ENCODE measurements around the gene SLC44A1. TPM values are rescaled to one million over a fixed set of nuclear protein-coding genes. Genes with fewer than 3 reads are reported as not detected.

Gene SLC44A1
- total RNA-seq, 1 donor from 2014 or later: 54.1 TPM

DNA sequence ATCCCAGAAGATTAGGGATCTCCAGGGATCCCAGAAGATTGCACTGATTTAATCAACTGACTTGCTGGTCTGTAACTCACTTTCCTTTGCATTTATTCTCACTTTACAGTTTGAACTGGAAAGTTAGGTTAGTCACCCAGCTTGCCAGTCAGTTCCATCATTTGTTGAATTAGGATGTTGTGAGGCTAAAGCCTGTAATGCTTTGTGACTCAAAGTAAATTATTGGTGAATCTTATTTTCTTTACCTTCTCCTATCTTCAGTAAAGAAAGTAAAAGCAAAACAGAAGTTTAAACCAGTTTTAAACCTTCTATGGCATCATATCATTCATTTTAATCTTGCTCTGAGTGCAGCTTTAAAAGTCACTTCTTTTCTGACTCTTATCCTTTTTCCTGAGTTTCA is 85.8 kb downstream of the SLC44A1 start:
- DNase-seq (ENCODE audit: low spot score) (no peak), ATAC-seq (no peak)

DNA sequence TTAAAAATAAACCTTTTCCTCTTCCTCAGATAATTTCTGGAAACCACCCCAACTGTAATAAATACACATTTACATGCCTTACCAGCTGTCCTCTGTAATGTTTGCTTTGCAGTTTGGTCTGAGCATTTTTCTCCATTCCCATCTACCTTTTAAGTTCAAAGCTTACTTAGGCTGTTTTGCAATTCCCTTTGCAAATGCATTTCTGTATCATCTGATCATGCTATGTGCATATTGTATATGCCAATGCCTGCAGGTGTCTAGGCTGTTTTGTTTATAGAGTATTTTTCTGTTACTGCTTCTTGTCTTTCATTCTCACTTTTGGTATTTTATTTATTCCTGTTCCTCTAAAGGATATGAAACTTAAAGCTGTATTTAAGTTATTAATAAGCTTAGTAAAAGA is 86.3 kb downstream of the SLC44A1 start:
- ATAC-seq (peak; percentile 52), DNase-seq (ENCODE audit: low spot score) (no peak)

DNA sequence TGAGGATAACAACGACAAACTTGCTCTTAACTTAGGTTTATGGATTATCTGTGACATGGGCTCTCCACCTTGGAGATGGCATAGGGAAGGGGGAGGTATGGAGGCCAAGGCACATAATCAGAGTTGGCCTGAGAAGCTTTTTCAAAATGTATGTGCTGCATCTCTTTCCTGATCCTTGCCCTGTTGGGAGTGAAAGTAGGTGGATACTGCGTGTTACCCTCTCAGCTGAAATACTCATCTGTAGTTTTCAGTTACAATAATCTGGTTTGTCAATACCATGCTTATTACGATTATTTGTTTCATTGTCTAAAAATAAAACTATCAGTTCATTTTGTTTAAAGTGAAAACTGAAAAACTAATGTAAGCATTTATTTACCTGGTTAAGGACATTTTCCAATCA is 86.7 kb downstream of the SLC44A1 start:
- ATAC-seq (no peak), DNase-seq (ENCODE audit: low spot score) (no peak)

DNA sequence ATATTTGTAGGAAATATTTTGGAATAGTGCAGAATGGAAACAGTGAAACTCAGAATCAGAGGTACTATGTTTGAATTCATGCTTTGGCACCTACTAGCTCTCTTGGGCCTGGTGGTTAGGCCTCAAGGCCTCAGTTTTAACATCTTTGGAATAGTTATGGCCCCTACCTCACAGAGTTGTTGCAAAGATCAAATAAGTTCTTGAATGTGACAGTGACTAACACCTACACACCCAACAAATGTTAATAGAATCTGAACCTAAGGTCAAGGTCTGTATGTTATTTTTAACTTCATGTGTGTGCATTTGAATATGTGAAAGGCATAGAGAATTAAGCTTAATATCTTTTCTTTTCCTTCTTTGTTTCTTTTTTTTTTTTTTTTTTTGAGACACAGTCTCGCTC is 87.3 kb downstream of the SLC44A1 start:
- peak; percentile 37 for ATAC-seq
- DNase-seq (ENCODE audit: low spot score): no peak

DNA sequence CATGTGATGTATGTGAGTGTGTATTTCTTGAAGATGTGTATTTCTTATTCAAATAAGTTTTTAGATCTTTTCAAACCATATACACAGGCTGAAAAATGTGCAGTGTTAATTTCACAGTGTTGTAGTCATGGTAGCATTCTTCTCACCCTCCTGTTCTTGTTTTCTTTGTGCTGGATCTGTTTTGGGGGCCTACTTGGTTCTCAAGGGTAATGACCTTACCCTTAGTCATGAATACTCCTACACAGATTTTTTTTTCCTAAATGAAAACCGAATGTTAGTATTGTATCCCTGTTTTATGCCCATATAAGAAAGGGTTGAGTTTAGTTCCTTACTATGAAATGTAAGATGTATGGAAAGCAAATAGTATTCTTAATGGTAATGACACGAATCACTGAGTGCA is 88.0 kb downstream of the SLC44A1 start:
- ATAC-seq (no peak), DNase-seq (ENCODE audit: low spot score) (no peak)

DNA sequence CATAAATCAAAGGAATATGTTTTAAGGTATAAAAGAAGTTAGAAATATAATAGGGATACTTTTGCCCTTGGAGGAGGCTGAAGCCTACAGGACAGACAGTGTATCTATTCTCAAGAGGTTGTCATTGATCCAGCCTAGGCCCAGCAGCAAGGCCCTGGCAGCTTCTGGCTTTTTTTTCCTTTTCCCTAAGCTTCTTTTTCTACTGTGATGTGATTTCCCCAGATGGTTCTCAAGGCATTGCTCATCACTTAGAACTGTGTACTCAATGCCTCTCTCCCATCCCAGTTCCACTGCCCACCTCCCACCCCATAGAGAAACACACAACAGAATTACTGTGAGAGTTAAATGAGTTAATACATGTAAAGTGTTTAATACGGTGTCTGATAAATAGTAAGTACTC is 88.6 kb downstream of the SLC44A1 start:
- DNase-seq (ENCODE audit: low spot score) (no peak), ATAC-seq (no peak)

DNA sequence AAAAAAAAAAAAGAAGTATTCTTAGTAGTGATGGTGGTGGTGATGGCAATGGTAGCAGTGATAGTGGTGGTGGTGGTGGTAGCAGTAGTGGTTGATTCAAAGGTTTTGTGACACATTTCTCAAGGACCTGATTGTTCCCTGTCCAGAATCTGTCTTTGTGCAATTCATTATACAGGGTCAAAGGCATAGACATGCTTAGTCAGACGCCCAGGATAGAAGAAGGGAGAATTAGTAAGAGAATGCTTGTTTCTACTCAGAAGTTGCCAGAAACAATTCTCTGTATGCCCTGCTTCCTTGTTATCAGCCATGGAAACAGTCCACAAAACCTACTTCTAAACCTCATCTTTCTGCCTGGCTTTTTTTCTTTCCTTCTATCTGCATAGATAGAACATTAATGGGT is 89.4 kb downstream of the SLC44A1 start:
- DNase-seq (ENCODE audit: low spot score) (no peak), ATAC-seq (no peak)

DNA sequence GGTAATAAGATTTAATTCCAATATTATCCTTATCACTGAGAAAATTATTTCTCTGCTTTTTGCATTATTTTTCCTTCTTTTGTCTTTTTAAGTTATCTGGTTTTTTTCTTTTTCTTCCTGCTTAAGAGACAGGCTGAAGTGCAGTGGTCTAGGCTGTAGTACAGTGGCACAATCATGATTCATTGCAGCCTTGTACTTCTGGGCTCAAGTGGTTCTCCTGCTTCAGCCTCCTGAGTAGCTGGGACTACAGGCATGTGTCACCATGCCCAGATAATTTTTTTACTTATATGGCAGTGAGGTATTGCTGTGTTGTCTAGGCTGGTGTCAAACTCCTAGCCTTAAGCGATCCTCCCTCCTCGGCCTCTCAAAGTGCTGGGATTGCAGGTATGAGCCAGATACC is 93.9 kb downstream of the SLC44A1 start:
- no peak for DNase-seq (ENCODE audit: low spot score)
- ATAC-seq: no peak

DNA sequence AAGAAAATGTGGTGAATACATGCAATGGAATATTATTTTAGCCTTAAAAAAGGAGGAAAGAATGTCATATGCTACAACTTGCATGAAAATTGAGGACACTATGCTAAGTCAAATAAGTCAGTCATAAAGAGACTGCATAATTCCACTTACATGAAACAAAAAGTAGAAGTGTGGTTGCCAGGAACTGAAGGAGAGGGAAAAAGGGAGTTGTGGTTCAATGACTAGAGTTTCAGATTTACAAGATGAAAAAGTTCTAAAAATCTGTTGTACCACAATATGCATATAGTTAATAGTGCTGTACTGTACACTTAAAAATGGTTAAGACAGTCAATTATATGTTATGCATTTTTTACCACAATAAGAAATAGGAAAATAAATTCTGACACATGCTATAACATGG is 95.4 kb downstream of the SLC44A1 start:
- ATAC-seq (no peak), DNase-seq (ENCODE audit: low spot score) (no peak)

DNA sequence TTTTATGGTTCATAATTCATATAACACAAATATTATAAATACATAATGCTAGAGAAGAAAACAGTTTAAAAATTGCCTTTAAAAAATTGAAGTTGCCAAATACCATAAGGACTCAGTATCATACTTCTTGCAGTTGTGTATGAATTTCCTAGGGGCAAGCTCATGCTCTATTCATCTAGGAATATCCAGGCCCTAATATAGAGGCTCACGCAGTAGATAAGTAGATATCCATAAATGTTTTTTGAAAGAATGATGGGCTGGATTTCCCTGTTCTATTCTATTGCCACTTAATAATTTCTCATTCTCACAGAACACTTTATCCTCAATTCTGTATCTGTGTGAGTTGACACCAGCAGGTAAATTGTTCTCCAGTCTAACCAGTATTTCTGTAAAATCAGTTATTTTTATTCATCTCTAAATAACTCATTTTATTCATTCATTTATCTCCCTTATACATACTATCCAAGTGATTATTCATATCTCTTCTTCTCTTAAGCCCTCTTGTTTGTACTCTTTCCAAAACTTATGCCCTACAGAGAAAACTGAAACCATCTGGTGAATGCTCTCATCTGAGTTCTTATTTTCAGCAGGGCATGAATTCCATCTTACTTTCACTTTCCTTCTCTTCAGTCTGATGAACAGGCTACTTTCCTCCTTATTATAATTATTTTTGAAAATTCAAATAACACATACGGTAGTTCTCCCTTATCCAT is 97.1 kb downstream of the SLC44A1 start:
- peak; percentile 58 for ATAC-seq
- DNase-seq (ENCODE audit: low spot score): no peak

DNA sequence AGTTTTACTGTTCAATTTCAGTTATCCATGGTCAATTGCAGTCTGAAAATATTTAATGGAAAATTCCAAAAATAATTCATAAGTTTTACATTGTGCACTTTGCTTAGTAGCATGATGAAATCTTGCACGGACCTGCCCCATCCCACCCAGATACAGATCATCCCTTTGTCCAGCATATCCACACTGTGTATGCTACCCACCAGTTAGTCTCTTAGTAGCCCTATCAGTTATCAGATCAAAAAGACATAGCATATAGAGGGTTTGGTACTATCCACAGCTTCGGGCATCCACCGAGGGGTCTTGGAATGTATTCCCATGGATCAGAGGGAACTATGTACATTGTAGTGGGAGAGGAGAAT is 97.7 kb downstream of the SLC44A1 start:
- ATAC-seq: peak; percentile 9
- DNase-seq (ENCODE audit: low spot score): no peak

DNA sequence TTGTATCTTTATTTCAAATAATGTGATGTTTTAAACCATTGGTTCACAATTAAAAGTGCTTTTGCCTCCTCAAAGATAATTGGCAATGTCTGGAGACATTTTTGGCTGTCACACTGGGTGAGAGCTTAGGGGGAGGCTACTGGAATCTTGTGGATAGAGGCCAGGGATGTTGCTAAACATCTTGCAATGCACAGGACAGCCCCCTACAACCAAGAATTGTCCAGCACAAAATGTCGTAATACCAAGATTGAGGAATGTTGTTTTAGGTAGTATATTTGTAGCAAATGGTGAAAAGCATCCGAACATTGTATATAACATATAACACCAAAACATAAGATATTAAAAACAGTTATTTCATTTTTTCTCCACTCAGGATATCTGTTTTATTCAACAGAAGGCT is 99.8 kb downstream of the SLC44A1 start:
- DNase-seq (ENCODE audit: low spot score) (no peak), ATAC-seq (no peak)

DNA sequence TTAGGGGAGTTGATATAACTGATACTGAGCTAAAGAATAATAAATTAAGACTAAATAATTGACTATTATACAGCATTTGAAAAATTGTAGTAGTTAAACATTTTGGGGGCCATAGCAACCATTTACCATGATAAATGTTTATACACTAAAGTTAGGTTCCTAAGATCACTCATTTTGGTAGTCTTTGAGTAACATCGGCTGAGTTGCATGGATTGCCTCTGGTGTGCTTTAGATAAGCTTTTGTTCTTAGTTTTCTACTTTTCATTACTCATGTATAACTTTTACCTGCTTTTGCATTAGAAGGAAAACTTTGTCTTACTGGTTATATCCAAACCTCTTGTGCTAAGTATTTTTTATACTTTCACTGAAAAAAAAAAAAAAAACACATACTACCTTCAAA is 101.2 kb downstream of the SLC44A1 start:
- ATAC-seq: no peak
- DNase-seq (ENCODE audit: low spot score): no peak

DNA sequence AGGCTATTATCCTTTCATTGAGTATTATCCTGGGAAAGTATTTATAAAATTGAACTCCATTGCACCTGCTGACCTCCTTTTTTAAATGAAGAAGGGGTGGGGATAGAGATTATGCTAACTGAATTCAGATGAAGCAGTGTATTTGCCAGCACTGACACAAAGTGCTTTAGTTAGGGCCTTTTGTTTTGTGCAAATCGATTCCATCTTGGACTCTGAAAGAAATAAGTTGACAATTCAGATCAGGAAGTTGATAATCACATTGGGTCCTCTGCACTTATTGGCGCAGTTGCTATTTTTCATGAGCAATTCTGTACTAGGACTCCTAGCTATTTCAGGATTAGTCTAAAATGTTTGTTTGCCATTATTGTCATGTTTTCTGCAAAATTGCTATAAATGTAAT is 101.8 kb downstream of the SLC44A1 start:
- ATAC-seq (peak; percentile 90), DNase-seq (ENCODE audit: low spot score) (no peak)

DNA sequence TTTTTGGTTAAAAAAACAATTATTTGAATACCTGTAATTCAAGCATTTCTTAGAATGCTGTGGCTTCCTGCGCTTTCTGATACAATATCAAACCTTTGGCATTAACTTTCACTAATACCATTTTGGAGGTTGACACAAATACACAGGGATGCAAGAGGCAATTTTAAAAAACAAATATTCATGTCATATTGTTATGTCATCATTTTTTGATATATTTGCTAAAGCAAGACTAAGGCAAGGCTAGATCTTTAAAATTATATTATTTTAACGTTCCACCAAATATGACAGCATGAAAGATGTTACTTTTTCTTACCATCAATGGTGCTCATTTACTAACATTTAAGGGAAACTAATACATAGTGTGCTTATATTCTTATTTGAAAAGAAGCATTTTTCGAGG is 110.0 kb downstream of the SLC44A1 start:
- ATAC-seq: no peak

DNA sequence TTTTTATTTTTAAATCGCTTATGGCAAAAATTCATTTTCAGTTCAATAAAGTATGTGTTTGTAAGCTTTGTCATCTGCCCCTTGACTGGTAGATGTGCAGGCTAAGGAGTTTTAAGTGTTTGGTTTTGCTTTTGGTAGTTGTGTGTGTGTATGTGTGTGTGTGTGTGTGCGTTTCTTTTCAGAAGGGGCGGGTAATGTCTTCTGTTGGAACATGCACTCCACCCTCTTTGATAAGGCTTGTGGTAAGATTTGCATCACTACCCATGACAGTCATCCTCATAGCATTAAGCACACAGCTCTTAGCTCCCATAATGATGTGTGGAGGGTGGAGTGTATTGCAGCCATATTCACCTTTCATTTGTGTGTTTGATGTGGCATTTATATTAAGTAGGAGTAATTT is 111.3 kb downstream of the SLC44A1 start:
- ATAC-seq: no peak

More for the DNA sequence above, 110.0 kb downstream of the SLC44A1 start:
- DNase-seq (ENCODE audit: low spot score): no peak

DNA sequence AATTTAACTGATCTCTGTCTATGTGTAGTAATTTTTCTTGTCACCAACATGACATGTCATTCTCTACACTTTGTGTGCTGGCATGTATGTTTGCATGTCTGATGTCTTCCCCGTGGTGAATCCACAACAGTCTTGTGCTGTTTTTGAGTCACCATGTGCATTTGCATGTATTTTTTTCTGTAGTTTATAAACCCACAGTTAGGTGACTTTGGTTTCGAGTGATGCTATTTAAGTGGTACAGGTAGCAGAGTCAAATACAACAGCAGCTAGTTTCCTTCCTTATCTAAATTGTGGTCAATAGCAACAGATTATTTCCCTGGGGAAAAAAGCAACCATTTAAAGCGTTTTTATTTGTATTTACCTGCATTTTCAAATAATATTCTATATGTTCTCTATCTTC is 113.5 kb downstream of the SLC44A1 start:
- ATAC-seq (no peak), DNase-seq (ENCODE audit: low spot score) (no peak)

More for the DNA sequence above, 111.3 kb downstream of the SLC44A1 start:
- DNase-seq (ENCODE audit: low spot score): no peak

DNA sequence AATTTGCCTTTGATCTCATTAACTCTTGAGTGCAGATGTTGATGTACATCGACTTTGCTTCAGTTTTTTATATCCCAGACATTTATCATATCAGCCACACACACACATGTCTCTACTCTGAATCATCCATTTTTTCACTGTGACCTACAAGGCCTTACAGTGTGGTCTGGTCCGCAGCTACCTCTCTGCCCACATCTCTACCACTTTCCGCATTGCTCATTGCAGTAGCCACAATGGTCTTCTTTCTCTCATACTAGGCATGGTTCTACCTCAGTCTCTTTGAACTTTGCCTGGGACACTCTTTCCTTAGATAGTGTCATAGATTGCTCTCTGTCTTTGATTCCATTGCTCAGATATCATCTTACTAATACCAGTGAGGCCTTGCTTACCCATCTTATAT is 115.4 kb downstream of the SLC44A1 start:
- DNase-seq (ENCODE audit: low spot score) (no peak), ATAC-seq (no peak)

DNA sequence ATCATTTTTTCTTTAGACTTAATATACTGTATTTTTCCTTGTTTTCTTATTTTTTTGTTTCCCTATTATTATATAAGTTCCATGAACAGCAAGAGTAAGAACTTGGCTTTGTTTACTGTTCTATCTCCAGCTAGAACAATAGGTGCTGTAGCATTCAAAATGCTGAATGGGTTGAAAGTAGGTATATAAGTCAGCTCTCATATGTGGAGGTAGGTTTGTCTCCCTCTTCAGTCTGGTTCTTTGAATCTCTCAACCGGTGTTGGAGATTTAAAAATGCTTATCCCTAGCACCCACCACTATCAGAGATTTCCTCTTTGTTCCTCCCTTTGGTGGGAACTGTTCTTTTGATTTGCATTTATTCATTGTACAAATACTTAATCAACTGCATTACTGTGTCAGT is 115.9 kb downstream of the SLC44A1 start:
- ATAC-seq: no peak
- no peak for DNase-seq (ENCODE audit: low spot score)

DNA sequence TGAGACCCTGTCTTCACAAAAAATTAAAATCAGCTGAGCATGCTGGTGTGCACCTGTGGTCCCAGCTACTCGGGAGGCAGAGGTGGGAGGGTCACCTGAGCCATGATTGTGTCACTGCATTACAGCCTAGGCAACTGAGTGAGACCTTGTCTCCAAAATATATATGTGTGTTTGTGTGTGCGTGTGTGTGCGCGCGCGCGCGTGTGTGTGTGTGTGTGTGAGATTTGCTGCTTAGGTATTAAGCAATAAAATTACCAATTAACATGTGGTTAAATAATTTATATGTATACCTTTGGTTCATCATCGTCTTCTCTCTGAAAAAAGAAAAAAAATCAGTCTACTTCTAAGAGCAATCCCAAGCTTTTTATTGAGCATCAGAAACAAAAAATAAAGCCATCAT is 117.4 kb downstream of the SLC44A1 start:
- DNase-seq (ENCODE audit: low spot score) (no peak), ATAC-seq (no peak)

DNA sequence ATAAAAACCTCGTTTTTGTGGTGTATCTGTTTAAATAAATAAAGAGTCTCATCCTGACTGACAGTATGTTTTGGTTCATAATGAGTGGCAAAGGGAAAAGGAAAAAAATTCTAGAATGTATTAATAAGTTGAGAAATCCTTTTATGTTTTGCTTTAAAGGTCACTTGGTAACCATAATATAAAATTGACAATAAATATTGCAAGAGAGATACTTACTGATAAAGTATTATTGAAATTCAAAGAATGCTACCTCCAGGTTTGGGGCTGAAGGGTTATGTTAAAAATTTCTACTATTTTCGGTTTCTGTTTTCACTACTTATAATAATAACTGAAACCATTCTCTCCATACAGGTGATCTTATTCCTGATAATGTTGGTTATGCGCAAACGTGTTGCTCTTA is 118.0 kb downstream of the SLC44A1 start:
- ATAC-seq (no peak), DNase-seq (ENCODE audit: low spot score) (no peak)

DNA sequence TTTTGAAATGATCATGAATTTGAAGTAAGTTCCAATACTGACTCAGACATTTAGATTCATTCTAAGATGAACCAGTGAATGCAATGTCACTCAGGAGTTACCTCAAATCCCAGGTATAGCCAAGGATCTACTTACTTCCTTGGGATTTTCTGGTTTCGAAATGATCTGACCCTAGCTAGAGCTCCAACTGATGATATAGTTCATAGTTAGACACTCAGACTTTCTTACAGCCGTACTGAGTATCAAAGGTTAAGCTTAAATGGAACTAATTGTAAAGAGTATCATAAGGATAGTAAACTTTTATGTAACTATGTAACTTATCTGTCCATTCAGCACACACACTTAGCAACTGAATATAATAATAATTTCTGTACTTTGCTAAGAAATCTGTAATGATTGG is 119.4 kb downstream of the SLC44A1 start:
- DNase-seq (ENCODE audit: low spot score) (no peak), ATAC-seq (no peak)

DNA sequence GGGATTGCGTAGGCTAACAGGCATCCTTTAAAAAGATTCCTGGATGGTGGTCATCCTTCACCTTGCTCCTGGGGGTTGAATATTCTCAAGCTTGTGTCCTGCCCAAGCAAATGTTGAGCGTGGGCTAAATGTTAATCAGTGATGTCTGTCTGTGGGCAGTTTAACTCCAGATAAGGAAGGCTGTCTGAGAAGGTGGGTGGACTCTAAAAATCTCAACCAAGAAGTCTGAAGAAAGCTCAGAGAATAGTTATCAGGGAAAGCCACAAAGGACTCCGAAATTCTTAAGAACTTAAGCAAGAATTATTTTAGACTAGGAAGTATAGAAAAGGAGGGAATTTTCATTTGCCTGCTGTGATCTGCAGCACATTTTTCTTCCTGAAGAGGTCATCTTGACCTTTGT is 125.5 kb downstream of the SLC44A1 start:
- ATAC-seq (no peak), DNase-seq (ENCODE audit: low spot score) (no peak)

DNA sequence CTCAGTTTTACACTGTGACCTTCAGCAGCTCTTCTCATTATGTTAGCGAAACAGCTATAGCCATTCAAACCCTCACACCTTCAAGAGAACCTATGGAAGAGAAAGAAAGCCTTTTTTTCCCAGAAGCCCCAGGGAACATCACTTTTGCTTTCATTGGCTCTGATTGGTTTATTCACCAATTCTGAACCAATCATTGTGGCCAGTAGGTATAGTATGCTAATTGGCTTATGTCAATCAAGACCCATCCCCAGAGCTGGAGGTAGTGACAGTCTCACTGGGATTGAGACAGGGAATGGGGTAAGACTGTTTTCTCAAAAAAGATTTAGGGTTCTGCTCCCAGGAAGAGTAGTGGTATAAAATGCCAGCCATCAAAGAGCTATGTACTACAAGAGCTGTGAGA is 129.3 kb downstream of the SLC44A1 start:
- ATAC-seq (no peak), DNase-seq (ENCODE audit: low spot score) (no peak)
